Activated CD4-positive, alpha-beta T cell treated with anti-CD3 and anti-CD28 coated beads, Interleukin-2, amount 50 U/mL, for 48 hours (primary cell): ENCODE data around the gene ATG7.
"Not testable (repeated sequence)": the region's sequence is repeated elsewhere in the genome, so short reads cannot be mapped to it uniquely, and the experiment has no call there.

ENCODE experiments used
- DNase-seq, 2 experiments: peaks; one replicate each; pipeline ENCODE4 v3.0.0-alpha.2; 2020

The ATG7 gene

GRCh38 chr3:11436775-11437174 lies 164.6 kb downstream of the ATG7 start:
- no peak for DNase-seq

GRCh38 chr3:11437506-11437905 lies 165.3 kb downstream of the ATG7 start:
- no peak for DNase-seq

GRCh38 chr3:11438646-11439045 lies 166.4 kb downstream of the ATG7 start:
- no peak for DNase-seq

DNA sequence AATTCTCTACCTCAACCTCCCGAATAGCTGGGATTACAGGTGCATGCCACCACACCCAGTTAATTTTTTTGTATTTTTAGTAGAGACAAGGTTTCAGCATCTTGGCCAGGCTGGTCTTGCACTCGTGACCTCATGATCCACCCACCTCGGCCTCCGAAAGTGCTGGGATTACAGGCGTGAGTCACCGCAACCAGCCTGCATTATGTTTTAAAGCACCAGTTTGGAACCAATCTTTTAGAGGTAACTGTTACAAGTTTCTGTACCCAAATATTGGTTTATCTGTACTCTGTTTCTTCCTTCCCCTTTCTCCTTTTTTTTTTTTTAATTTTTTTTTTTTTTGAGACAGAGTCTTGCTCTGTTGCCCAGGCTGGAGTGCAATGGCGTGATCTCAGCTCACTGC lies 169.1 kb downstream of the ATG7 start:
- DNase-seq, result not testable (repeated sequence)

- DNase-seq, result no peak
Observed at GRCh38 chr3:11444404-11444803, 172.2 kb downstream of the ATG7 start.

DNA sequence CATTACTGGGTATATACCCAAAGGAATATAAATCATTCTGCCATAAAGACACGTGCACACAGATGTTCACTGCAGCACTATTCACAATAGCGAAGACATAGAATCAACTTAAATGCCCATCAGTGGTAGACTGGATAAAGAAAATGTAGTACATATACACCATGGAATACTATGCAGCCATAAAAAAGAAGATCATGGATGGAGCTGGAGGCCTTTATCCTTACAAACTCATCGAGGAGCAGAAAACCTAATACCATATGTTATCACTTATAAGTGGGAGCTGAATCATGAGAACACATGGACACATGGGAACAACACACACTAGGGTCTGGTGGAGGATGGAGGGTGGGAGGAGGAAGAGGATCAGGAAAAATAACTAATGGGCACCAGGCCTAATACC lies 173.0 kb downstream of the ATG7 start:
- not testable (repeated sequence) for DNase-seq

DNA sequence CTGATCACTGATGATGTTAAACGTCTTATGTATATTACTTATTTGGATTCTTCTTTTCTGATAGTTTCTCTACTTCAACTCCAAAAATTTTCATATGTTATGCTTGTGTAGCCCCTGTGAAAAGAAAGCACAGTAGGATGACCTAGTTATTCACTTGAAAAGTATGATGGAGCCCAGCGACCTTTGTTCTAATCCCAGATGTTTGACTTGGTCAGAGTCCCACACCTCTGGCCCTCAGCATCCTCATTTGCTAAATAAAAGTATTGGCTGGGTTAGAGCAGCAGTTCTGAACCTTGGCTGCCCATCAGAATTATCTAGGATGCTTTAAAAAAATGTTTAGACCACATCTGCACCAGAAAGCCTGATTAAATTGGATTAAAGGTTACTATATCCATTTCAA lies 173.7 kb downstream of the ATG7 start:
- no peak for DNase-seq

DNA sequence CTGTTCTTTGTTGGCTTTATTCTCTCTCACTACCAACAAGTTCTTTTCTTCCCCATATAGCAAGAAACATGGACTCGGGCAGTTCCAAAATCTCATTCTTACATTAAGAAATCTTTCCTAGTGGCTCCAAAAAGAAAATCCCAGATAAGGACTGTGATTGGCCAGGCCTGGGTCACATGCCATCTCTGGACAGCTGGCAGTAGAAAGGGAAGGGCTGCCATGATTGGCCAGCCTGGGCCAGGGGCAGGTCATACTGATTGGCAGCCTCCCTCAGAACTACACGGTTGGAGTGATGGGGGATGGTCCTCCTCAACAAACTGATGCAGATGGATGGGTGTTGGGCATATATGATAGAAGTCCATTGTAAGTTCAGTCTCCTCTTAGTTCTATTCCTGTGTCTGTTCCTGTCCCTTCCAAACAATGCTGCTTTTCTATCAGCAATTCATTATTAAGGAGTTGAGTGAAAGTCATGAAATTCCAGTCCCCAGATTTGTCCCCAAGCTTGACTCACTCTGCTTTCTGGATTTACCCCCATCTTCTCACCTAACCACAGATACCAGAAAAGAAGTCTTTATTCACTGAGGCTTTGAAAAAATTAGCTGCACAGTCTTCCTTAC lies 175.5 kb downstream of the ATG7 start:
- no peak for DNase-seq

DNA sequence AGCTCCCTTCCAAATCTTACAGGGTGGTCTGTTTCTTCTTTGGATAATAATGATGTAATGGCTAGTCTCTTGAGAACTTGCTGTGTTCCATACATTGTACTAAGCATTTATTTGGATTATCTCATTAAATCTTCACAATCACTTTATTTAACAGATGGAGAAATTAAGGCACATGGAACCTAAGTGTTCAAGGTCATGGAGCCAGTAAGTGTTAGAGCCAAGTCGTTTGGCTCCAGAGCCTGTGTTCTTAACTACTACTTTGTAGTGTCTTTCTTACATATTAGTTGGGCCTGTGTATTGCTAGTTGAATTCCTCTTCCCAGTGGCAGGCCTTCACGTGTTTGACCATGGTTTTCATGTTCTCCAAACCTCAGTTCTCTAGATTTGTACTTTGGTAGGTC lies 177.8 kb downstream of the ATG7 start:
- no peak for DNase-seq

- no peak for DNase-seq
Observed at GRCh38 chr3:11452312-11452711, 180.1 kb downstream of the ATG7 start.

DNA sequence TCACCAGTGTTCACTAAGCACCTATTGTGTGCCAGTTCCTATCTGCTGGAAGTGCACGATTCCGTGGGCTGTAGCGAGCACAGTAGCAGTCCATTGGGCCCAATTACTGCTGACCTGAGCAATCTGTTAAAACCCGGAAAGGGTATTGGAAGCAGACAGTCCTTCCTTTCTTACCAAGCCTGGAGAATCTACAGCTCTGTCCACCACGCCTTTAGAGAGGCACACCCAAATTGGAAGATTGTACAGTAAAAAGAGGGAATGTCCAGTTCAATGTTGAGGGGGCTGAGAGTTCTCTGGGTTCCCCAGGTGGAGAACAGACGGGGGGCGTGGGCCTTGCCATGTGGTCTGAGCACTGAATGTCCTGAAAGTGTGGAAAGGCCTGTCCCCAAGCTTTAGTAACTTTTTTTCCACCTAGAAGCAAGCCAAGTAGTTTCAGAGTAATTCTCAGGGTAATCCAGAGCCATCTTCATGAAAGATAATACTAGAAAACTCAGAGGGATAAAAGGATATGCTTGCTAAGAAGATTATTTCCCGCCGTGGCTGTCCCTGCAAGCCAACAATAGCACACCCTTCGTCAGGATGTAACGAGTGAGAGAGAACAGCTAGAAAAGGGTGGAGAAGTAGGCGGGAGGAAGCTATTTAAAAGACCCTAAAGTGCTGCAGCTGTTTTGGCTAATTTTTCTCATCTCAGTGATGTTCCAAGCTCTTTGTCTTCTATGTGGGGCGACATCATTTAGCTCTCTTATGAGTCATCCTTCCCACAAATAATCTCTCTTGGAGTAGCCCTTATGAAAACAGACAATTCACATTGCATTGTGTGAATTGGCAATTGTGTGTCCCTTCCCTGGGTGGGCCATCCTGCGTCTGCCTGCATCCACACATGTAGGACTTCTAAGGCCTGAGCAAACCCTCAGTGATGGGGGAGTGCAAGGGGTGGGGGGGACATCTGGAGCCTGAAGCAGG lies 181.0 kb downstream of the ATG7 start:
- DNase-seq, result no peak

DNA sequence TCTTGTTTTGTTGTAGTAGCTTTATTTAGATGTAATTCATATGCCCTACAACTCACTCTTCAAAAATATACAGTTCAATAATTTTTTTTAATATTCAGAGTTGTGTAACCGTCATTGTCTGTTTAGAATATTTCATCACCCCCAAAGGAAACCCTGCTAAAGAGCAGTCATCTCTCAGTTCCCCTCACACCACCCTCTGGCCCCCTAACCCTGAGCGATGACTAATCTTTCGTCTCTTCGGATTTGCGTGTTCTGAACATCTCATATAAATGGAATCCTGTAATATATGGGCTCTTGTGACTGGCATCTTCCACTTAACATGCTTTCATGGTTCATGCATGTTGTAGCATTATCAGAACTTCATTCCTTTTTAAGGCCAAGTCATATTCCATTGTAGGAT lies 183.8 kb downstream of the ATG7 start:
- no peak for DNase-seq

DNA sequence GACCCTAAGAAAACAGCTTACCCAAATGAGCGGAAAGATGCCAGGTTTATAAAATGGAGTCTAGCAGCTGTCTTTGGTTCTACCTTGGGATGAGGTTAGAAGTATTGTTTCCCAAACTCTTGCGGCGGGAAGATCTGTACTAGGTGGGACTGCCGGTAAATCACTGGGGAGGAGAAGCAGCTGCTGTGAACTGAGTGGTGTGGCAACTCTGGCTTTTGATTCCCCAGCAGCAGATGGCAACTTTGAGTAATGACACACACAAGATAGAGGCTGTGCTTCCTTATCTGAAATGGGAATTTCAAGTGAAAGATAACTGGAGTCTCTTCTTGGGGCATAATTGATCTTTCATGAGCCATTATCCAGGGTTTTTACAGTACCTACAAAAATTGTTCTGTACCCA lies 184.9 kb downstream of the ATG7 start:
- no peak for DNase-seq

DNA sequence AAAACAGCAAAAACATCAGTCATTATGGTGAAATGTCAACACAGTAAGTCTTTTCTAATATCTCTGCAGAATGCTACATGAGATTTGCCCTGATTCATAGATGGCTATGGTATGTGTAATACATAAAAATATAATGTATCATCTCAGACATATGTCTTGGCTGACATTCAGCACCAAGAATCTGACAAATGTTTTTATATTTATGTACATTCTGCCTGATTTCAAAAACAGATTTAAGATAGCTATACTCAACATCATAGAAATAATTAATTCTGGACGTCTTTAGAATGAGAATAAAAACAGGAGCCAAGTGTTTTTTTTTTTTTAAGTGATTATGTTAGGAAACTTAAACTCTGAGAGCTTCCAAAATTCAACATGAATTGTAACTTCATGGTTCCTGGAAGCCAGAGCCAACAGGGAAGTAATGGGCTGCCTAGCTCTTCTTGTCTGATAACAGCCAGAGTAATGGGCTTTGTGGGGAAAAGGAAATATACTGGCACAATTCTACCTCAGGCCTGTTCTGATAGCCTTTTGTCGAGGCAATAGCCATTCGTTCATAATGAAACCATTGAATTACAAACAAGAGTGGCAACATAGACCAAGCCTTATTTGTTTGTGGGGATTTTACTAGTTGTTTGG lies 187.1 kb downstream of the ATG7 start:
- no peak for DNase-seq

GRCh38 chr3:11461226-11461625 lies 189.0 kb downstream of the ATG7 start:
- DNase-seq, result no peak

DNA sequence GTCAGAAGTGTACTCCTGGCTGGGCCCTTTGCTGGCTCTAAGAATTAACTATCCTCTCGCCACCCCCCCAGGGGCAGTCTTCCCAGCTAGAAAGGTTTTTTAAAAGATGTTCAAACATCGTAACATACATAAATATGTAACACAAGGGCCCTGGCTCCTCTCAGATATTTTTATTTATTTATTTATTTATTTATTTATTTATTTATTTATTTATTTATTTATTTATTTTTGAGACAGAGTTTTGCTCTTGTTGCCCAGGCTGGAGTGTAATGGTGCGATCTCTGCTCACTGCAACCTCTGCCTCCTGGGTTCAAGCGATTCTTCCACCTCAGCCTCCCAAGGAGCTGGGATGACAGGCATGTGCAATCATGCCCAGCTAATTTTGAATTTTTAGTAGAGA lies 190.5 kb downstream of the ATG7 start:
- not testable (repeated sequence) for DNase-seq

DNA sequence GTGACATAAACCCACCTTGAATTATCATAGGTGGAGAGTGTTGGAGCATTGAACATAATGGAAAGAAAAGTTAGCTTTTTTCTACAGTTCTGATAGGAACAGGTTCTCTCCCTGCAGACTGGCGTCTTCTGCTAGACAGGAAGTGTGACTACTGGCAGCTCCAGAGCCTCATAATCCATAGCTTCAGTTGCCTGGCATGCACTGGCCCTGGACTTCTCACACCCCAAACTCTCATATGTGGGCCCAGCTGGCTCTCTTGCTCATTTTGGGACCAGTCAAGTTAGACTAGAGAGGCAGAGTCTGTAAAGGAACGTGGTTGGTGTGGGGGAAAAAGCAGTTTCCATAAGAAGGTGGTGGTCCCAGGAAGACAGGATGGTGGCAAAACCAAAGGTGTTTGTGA lies 191.4 kb downstream of the ATG7 start:
- DNase-seq, result no peak

- no peak for DNase-seq
Observed at GRCh38 chr3:11464356-11464755, 192.2 kb downstream of the ATG7 start.

- DNase-seq, result no peak
Observed at GRCh38 chr3:11465744-11466616, 193.8 kb downstream of the ATG7 start.

DNA sequence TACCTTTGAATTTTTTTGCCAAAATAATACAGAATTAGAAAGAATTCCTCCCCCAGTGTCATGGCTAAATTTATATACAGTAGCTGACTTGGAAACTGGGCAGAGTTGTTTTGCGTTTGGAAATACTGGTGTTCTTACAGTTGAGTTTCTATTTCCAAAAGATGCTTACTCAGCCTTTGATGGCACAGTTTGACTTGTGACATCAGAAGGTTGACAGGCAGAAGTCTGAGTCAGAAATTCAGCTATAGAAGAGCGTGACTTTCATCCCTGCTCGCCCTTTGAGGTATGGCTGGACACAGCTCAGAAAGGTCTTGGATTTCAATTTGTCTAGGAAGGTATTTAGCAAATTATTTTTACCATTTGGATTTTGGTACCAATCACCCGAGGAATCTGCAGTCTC lies 195.7 kb downstream of the ATG7 start:
- no peak for DNase-seq

- DNase-seq, result no peak
Observed at GRCh38 chr3:11470031-11470853, 198.0 kb downstream of the ATG7 start.

DNA sequence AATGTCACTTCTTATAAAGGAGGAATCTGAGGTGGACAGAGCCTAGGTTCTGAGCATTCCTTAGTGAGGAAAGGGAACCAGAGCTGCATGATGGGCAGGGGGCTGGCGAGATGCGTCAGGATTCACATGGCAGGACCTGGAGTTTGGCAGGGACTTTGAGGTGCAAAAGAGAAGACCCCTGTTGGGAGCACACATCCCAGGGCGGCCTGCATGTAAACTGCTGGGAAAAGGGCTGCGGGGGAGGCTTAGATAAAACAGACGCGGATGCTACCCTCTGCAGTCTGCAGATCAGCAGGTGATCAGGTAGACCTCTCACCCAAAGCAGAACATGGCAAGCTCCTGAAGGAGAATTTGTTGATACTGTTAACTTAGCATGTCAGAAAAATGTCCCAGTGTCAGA lies 203.1 kb downstream of the ATG7 start:
- no peak for DNase-seq
